ENCODE measurements around the gene C5orf52. TPM values are rescaled to one million over a fixed set of nuclear protein-coding genes. Genes with fewer than 3 reads are reported as not detected.
"Not testable (repeated sequence)": the region's sequence is repeated elsewhere in the genome, so short reads cannot be mapped to it uniquely, and the experiment has no call there.

Gene C5orf52
- total RNA-seq, 1 donor from 2014 or later: not detected

GRCh38 chr5:157680239-157680638, 8.9 kb downstream of the C5orf52 start:
- Mint-ChIP-seq H3K27me3 (ENCODE audit: low read depth) (no peaks in the 10 kb centered on the region), H3K27ac (no peak overlapping the region), H3K4me3 (no peak overlapping the region), H3K9me3 (no peaks in the 10 kb centered on the region), H3K36me3 (no peaks in the 10 kb centered on the region), H3K4me1 (no peaks in the 10 kb centered on the region)
- TF ChIP-seq CTCF (IDR thresholded peaks at IDR 0.05; ENCODE audit: unreplicated experiment): no peak
- DNase-seq (ENCODE audit: low spot score in 2 of 2, unreplicated experiment in 2 of 2): no peak

- DNase-seq (ENCODE audit: low spot score in 2 of 2, unreplicated experiment in 2 of 2): no peak
- Mint-ChIP-seq H3K36me3 (no peaks in the 10 kb centered on the region), H3K27me3 (ENCODE audit: low read depth) (no peaks in the 10 kb centered on the region), H3K9me3 (no peaks in the 10 kb centered on the region), H3K27ac (no peak overlapping the region), H3K4me3 (no peak overlapping the region), H3K4me1 (no peaks in the 10 kb centered on the region)
- no peak for TF ChIP-seq CTCF (IDR thresholded peaks at IDR 0.05; ENCODE audit: unreplicated experiment)
These were observed 9.7 kb downstream of the C5orf52 start for GRCh38 chr5:157681048-157681447.

GRCh38 chr5:157682257-157682656, 10.9 kb downstream of the C5orf52 start:
- Mint-ChIP-seq H3K27me3 (ENCODE audit: low read depth) (no peaks in the 10 kb centered on the region), H3K4me3 (no peak overlapping the region), H3K9me3 (no peaks in the 10 kb centered on the region), H3K36me3 (no peaks in the 10 kb centered on the region), H3K27ac (no peak overlapping the region), H3K4me1 (no peaks in the 10 kb centered on the region)
- TF ChIP-seq CTCF (IDR thresholded peaks at IDR 0.05; ENCODE audit: unreplicated experiment): no peak
- DNase-seq (ENCODE audit: low spot score in 2 of 2, unreplicated experiment in 2 of 2): no peak

GRCh38 chr5:157686276-157687197, 15.2 kb downstream of the C5orf52 start:
- not testable (repeated sequence) for H3K4me1 Mint-ChIP-seq; H3K27me3 Mint-ChIP-seq (ENCODE audit: low read depth); DNase-seq (ENCODE audit: low spot score in 2 of 2, unreplicated experiment in 2 of 2); H3K27ac Mint-ChIP-seq; H3K36me3 Mint-ChIP-seq; H3K4me3 Mint-ChIP-seq; H3K9me3 Mint-ChIP-seq

- no peak overlapping the region for H3K4me3 Mint-ChIP-seq
- peaks cover 9% of the 10 kb centered on the region for H3K9me3 Mint-ChIP-seq
- no peak overlapping the region for H3K27ac Mint-ChIP-seq
- no peaks in the 10 kb centered on the region for H3K36me3 Mint-ChIP-seq
- DNase-seq (ENCODE audit: low spot score in 2 of 2, unreplicated experiment in 2 of 2): no peak
- H3K27me3 Mint-ChIP-seq (ENCODE audit: low read depth): no peaks in the 10 kb centered on the region
- no peaks in the 10 kb centered on the region for H3K4me1 Mint-ChIP-seq
- TF ChIP-seq CTCF (IDR thresholded peaks at IDR 0.05; ENCODE audit: unreplicated experiment): no peak
These were observed 15.8 kb downstream of the C5orf52 start for GRCh38 chr5:157687198-157687554.

GRCh38 chr5:157689942-157690689, 18.8 kb downstream of the C5orf52 start:
- Mint-ChIP-seq H3K36me3 (no peaks in the 10 kb centered on the region), H3K9me3 (peaks cover 12% of the 10 kb centered on the region), H3K4me1 (no peaks in the 10 kb centered on the region), H3K27ac (no peak overlapping the region), H3K4me3 (no peak overlapping the region), H3K27me3 (ENCODE audit: low read depth) (no peaks in the 10 kb centered on the region)
- no peak for TF ChIP-seq CTCF (IDR thresholded peaks at IDR 0.05; ENCODE audit: unreplicated experiment)
- no peak for DNase-seq (ENCODE audit: low spot score in 2 of 2, unreplicated experiment in 2 of 2)
